OCI-LY3 (cell line): Measurements from ENCODE around the gene TNPO1.

Experiments used
- H2AFZ ChIP-seq: fragments of 200-600, 300-600 bp; shearing (Covaris generic); 2 replicates; pipeline ENCODE4 v1.6.0; 2014; ENCODE audit warnings: antibody characterized with exemption, low read depth, low read length
- H3K27ac ChIP-seq: fragments of 200-600, 300-600 bp; sonication (generic); 2 replicates; pipeline ENCODE4 v1.5.1; 2014; ENCODE audit warnings: mild to moderate bottlenecking, low read length, moderate library complexity, mixed read lengths
- H3K27me3 ChIP-seq: fragments of 200-600, 300-600 bp; sonication (generic); 2 replicates; pipeline ENCODE4 v1.6.1; 2014; ENCODE audit warnings: low read depth, low read length, mixed read lengths
- H3K36me3 ChIP-seq: fragments of 200-600, 300-600 bp; sonication (generic); replicated peaks from 2 replicates; pipeline ENCODE3; 2014; ENCODE audit warnings: low read depth, low read length, mixed read lengths
- H3K4me1 ChIP-seq: fragments of 300-600, 200-600 bp; sonication (generic); 2 replicates; pipeline ENCODE4 v1.6.1; 2014; ENCODE audit warnings: low read length, mixed read lengths
- H3K4me2 ChIP-seq: fragments of 200-600, 300-600 bp; sonication (generic); 2 replicates; pipeline ENCODE4 v1.6.1; 2014; ENCODE audit warnings: low read length, mixed read lengths
- H3K4me3 ChIP-seq: fragments of 300-600, 200-600 bp; sonication (generic); 2 replicates; pipeline ENCODE4 v1.5.1; 2014; ENCODE audit warnings: antibody characterized with exemption, mild to moderate bottlenecking, low read length, moderate library complexity
- H3K79me2 ChIP-seq: fragments of 300-600, 200-600 bp; shearing (Covaris generic); 2 replicates; pipeline ENCODE4 v1.6.1; 2014; ENCODE audit warnings: mild to moderate bottlenecking, low read length, mixed read lengths
- H3K9ac ChIP-seq: fragments of 300-600, 200-600 bp; shearing (Covaris generic); 2 replicates; pipeline ENCODE4 v1.6.0; 2014; ENCODE audit warnings: mild to moderate bottlenecking, low read length, moderate library complexity
- H3K9me3 ChIP-seq: fragments of 200-600, 300-600 bp; shearing (Covaris generic); 2 replicates; pipeline ENCODE4 v1.6.1; 2014; ENCODE audit warnings: low read length, mixed read lengths; ENCODE audit not compliant: insufficient read depth
- H4K20me1 ChIP-seq: fragments of 200-600, 300-600 bp; sonication (generic); 2 replicates; pipeline ENCODE4 v1.6.1; 2016; ENCODE audit warnings: low read length, mixed read lengths; ENCODE audit not compliant: insufficient read depth
- EZH2phosphoT487 ChIP-seq: fragments of 200-600 bp; shearing (Covaris generic); IDR thresholded peaks from 2 replicates; pipeline ENCODE4 v1.6.1; 2018; ENCODE audit warnings: antibody characterized with exemption, mixed run types, low read depth
- TF ChIP-seq, protein P1 (sequence below): fragments of 200-600, 300-600 bp; sonication (generic); IDR thresholded peaks from 2 replicates; pipeline ENCODE4 v1.5.1; 2014; ENCODE audit warnings: antibody characterized with exemption, low read length, low read depth

Gene TNPO1

DNA sequence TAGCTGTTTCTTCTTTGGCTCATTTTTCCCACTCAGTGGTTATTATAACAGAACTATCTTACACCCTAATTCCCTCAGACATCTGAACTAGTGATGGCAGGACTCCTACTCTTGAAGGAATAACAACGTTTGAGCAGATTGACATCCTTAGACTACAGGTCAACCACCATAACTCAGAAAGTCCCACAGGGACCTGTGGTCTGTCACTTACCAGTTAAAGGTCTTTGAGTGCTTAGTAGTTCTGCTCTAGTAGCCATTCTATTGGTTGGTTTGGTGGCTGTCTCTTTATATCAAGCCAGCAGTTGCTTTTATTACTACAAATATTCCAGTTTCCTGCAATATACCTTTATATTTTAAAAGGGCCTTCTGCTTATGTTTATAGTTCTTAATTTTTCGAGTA is 72.1 kb downstream of the TNPO1 start:
- H4K20me1 ChIP-seq: 0 out of 2 replicates have a peak, but pooled peaks cover 4% of the 10 kb centered on the region
- H3K4me1 ChIP-seq: no peaks in the 10 kb centered on the region
- peaks cover 4% of the 10 kb centered on the region; the same call in 1 of the 2 replicates for H3K79me2 ChIP-seq
- H3K9me3 ChIP-seq: no peaks in the 10 kb centered on the region
- no peak overlapping the region for H3K27ac ChIP-seq
- no peak for TF ChIP-seq EZH2phosphoT487
- TF ChIP-seq, protein P1, sequence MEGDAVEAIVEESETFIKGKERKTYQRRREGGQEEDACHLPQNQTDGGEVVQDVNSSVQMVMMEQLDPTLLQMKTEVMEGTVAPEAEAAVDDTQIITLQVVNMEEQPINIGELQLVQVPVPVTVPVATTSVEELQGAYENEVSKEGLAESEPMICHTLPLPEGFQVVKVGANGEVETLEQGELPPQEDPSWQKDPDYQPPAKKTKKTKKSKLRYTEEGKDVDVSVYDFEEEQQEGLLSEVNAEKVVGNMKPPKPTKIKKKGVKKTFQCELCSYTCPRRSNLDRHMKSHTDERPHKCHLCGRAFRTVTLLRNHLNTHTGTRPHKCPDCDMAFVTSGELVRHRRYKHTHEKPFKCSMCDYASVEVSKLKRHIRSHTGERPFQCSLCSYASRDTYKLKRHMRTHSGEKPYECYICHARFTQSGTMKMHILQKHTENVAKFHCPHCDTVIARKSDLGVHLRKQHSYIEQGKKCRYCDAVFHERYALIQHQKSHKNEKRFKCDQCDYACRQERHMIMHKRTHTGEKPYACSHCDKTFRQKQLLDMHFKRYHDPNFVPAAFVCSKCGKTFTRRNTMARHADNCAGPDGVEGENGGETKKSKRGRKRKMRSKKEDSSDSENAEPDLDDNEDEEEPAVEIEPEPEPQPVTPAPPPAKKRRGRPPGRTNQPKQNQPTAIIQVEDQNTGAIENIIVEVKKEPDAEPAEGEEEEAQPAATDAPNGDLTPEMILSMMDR: no peak
- H3K36me3 ChIP-seq: peaks cover 57% of the 10 kb centered on the region
- no peak overlapping the region for H3K4me3 ChIP-seq
- H3K27me3 ChIP-seq: no peaks in the 10 kb centered on the region
- H3K9ac ChIP-seq: no peak overlapping the region
- H2AFZ ChIP-seq: no peak overlapping the region
- H3K4me2 ChIP-seq: no peak overlapping the region

DNA sequence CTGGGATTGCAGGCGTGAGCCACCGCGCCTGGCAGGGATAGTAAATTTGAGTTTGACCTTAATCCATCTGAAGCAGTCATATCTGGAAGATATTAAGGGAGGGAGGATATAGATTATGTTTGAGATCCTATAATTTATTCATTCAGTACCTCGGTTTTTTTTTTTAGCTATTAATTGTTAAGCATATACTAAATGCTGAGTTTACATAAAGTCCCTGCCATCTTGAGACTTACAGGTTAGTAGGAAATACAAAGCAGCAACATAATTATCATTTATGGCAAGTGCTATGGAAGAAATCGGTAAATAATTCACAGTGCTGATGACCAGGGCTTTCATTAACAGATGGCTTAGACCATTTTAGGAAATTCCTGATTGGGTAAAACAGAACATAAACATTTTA is 72.9 kb downstream of the TNPO1 start:
- TF ChIP-seq EZH2phosphoT487: no peak
- TF ChIP-seq, protein P1: no peak
- no peak overlapping the region for H2AFZ ChIP-seq
- peaks cover 59% of the 10 kb centered on the region for H3K36me3 ChIP-seq
- no peak overlapping the region for H3K4me3 ChIP-seq
- no peak overlapping the region for H3K9ac ChIP-seq
- no peaks in the 10 kb centered on the region for H3K27me3 ChIP-seq
- no peaks in the 10 kb centered on the region for H3K9me3 ChIP-seq
- no peaks in the 10 kb centered on the region for H3K4me1 ChIP-seq
- no peak overlapping the region for H3K4me2 ChIP-seq
- peaks cover 4% of the 10 kb centered on the region; the same call in 1 of the 2 replicates for H3K79me2 ChIP-seq
- H3K27ac ChIP-seq: no peak overlapping the region
- H4K20me1 ChIP-seq: 0 out of 2 replicates have a peak, but pooled peaks cover 4% of the 10 kb centered on the region

DNA sequence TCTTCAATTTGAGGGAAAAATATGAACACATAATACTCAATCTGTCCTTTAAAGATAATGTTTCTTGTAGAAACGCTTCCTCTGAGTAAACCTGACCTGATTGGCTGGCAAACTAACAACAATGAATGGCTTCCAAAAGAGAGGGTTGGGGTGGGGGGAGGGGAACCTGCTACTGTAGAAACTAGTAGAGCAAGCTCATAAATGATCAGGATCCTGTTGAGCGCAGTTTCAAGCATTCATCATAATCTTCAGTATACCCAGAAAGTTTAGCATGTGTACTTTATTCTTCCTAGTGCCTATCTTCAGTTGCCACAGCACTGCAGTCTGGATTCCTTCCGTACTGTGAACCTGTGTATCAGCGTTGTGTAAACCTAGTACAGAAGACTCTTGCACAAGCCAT is 76.4 kb downstream of the TNPO1 start:
- H3K27me3 ChIP-seq: no peaks in the 10 kb centered on the region
- no peak overlapping the region for H3K9ac ChIP-seq
- no peak overlapping the region for H3K4me3 ChIP-seq
- H3K79me2 ChIP-seq: no peaks in the 10 kb centered on the region
- no peaks in the 10 kb centered on the region for H3K4me1 ChIP-seq
- TF ChIP-seq, protein P1: no peak
- TF ChIP-seq EZH2phosphoT487: no peak
- peaks cover 52% of the 10 kb centered on the region for H3K36me3 ChIP-seq
- no peaks in the 10 kb centered on the region for H3K9me3 ChIP-seq
- no peaks in the 10 kb centered on the region for H4K20me1 ChIP-seq
- H3K4me2 ChIP-seq: no peak overlapping the region
- no peak overlapping the region for H2AFZ ChIP-seq
- no peak overlapping the region for H3K27ac ChIP-seq

DNA sequence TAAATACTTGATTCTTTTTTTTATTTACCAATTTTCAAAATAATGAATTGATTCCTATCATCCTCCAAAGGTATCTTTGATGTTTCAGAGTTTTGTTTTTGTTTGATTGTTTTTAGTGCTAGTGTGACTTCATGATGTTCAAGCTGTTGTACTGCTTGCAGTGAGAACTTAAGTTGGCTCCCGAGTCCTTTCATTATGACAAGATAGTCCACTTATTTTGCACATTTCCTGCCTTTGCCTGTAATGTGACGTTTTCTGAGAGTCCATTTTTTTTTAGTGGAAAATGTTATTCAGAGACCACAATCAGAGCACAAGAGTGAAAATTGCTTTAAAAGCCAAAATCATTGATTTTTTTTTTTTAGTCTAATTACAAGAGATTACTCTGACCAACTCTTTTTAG is 79.3 kb downstream of the TNPO1 start:
- no peaks in the 10 kb centered on the region for H4K20me1 ChIP-seq
- no peaks in the 10 kb centered on the region for H3K9me3 ChIP-seq
- H2AFZ ChIP-seq: no peak overlapping the region
- no peaks in the 10 kb centered on the region for H3K79me2 ChIP-seq
- no peak overlapping the region for H3K4me3 ChIP-seq
- no peaks in the 10 kb centered on the region for H3K27me3 ChIP-seq
- TF ChIP-seq EZH2phosphoT487: no peak
- peaks cover 44% of the 10 kb centered on the region for H3K36me3 ChIP-seq
- 0 out of 2 replicates have a peak, but pooled peaks cover 4% of the 10 kb centered on the region for H3K4me1 ChIP-seq
- H3K4me2 ChIP-seq: no peak overlapping the region
- no peak overlapping the region for H3K9ac ChIP-seq
- no peak overlapping the region for H3K27ac ChIP-seq

DNA sequence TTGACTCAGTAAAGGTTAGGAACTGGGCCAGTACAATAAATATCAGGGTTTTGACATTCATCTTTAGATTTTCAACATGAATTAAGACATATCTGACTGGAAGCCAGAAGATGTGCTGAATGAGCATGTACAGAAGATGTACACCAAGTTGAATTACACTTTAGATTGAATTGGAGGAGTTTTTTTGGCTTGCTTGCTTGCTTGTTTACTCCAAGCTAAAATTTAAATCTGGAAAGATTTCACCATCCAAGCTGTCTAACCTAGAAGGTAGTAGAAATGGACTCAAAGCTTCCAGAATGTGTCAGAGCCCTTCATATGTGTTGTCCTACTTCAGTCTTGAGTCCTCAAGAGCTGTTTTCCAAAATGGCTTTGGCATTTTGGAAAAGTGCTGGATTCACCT is 90.3 kb downstream of the TNPO1 start:
- Histone ChIP-seq H3K9ac (no peak overlapping the region), H3K36me3 (peaks cover 36% of the 10 kb centered on the region), H3K27ac (no peak overlapping the region), H3K4me3 (no peak overlapping the region), H3K4me1 (no peaks in the 10 kb centered on the region), H3K79me2 (no peaks in the 10 kb centered on the region), H3K9me3 (no peaks in the 10 kb centered on the region), H3K27me3 (no peaks in the 10 kb centered on the region), H4K20me1 (no peaks in the 10 kb centered on the region), H3K4me2 (no peak overlapping the region), H2AFZ (no peak overlapping the region)
- no peak for TF ChIP-seq EZH2phosphoT487
